T-cell (primary cell): ENCODE results near the gene FOXRED1. TPM values are rescaled to one million over a fixed set of nuclear protein-coding genes. Genes with fewer than 3 reads are reported as not detected.
A peak's percentile ranks its signal among the peaks of the same experiment; 100 is the strongest.

Experiments
- ATAC-seq, 4 experiments: fragments of 200-7000 bp in 3 of 4; fragments of 150-1000 bp in 1 of 4; cut with Tn5 transposase; replicated peaks in 1 of 4; 1 replicate in 3 of 4; 2 replicates in 1 of 4; pipeline ENCODE4 v1.10.0; 2021; ENCODE audit warnings: moderate library complexity in 3 of 4, mild to moderate bottlenecking in 2 of 4, moderate number of reproducible peaks in 1 of 4
- CTCF ChIA-PET, 2 donors: fragments of 300-600 bp; sonication (Branson Sonifier 250); formaldehyde crosslinking; loops; one replicate each; lab custom pipeline; 2022; ENCODE audit warnings: antibody characterized with exemption in 2 of 2; lab: Charles Lee
- POLR2A ChIA-PET, 2 donors: fragments of 300-600 bp; sonication (Branson Sonifier 250); formaldehyde crosslinking; loops; one replicate each; lab custom pipeline; 2022; ENCODE audit warnings: antibody characterized with exemption in 2 of 2; lab: Charles Lee
- DNase-seq, 35 experiments: peaks; one replicate each; pipeline versions ENCODE4 v3.0.0 to v3.0.0-alpha.2; 2013 to 2023
- H3K27ac ChIP-seq: one replicate; pipeline ENCODE4 v1.5.1; 2013; ENCODE audit warnings: low read length
- H3K27me3 ChIP-seq, 2 experiments: replicated peaks in 1 of 2; 1 replicate in 1 of 2; 2 replicates in 1 of 2; pipeline versions ENCODE4 v1.6.1 to v1.7.0; 2013; ENCODE audit warnings: low read length in 1 of 2, mixed read lengths in 1 of 2; ENCODE audit not compliant: control insufficient read depth in 2 of 2, insufficient read depth in 2 of 2; ENCODE audit errors: extremely low read depth in 1 of 2
- H3K36me3 ChIP-seq, 2 donors: 1 replicate in 1 of 2; 2 replicates in 1 of 2; pipeline versions ENCODE4 v1.6.1 to v1.7.0; 2013; ENCODE audit warnings: low read length in 1 of 2; ENCODE audit not compliant: control insufficient read depth in 2 of 2, insufficient read depth in 1 of 2; ENCODE audit errors: extremely low read depth in 1 of 2
- H3K4me1 ChIP-seq, 2 experiments: 1 replicate in 1 of 2; 2 replicates in 1 of 2; pipeline versions ENCODE4 v1.6.1 to v1.7.0; 2013; ENCODE audit warnings: low read length in 2 of 2, mixed read lengths in 1 of 2; ENCODE audit not compliant: insufficient read depth in 2 of 2, control insufficient read depth in 1 of 2; ENCODE audit errors: extremely low read depth in 1 of 2
- H3K4me3 ChIP-seq, 2 donors: 1 replicate in 1 of 2; 2 replicates in 1 of 2; pipeline versions ENCODE4 v1.5.1 to v1.7.0; 2013; ENCODE audit warnings: mild to moderate bottlenecking in 2 of 2, low read length in 1 of 2, moderate library complexity in 1 of 2; ENCODE audit not compliant: control insufficient read depth in 1 of 2; ENCODE audit errors: extremely low read depth in 1 of 2
- H3K9me3 ChIP-seq: 2 replicates; pipeline ENCODE4 v1.7.0; 2013
- H3K27ac Mint-ChIP-seq, 2 donors: one replicate each; pipeline ENCODE4 v1.8.0; 2020 to 2021; ENCODE audit warnings: mild to moderate bottlenecking in 2 of 2, mixed read lengths in 2 of 2
- H3K27me3 Mint-ChIP-seq, 2 donors: one replicate each; pipeline ENCODE4 v1.8.0; 2021 to 2022; ENCODE audit warnings: mixed read lengths in 2 of 2
- H3K36me3 Mint-ChIP-seq: one replicate; pipeline ENCODE4 v1.8.0; 2021; ENCODE audit warnings: mixed read lengths
- H3K4me1 Mint-ChIP-seq, 3 donors: one replicate each; pipeline ENCODE4 v1.8.0; 2020 to 2022; ENCODE audit warnings: mixed read lengths in 3 of 3, mild to moderate bottlenecking in 1 of 3
- H3K4me3 Mint-ChIP-seq, 3 donors: one replicate each; pipeline ENCODE4 v1.8.0; 2020 to 2022; ENCODE audit warnings: mild to moderate bottlenecking in 3 of 3, mixed read lengths in 3 of 3, moderate library complexity in 3 of 3
- H3K9me3 Mint-ChIP-seq, 3 donors: one replicate each; pipeline ENCODE4 v1.8.0; 2020 to 2022; ENCODE audit warnings: mixed read lengths in 3 of 3
- WGBS: methylation state at CpG from one replicate; pipeline ENCODE4 v1.1.5; 2013; ENCODE audit warnings: missing lambda C conversion rate; ENCODE audit not compliant: insufficient coverage; 5-methylcytosine and 5-hydroxymethylcytosine counted together
- total RNA-seq, 35 experiments: library from RNA in 6 of 35; stranded (reverse) in 6 of 35; fragments of 120-200 nt in 1 of 35; gene quantifications; one replicate each; pipeline versions ENCODE4 v1.2.1 to v1.2.4 and lab custom pipeline; 2013 to 2026

FOXRED1 gene
- total RNA-seq, 5 donors from 2014 or later (not counting 1 experiment from before 2014, with no cell fraction given): 32.5 to 38.5 (median 34.5) TPM

GRCh38 chr11:126279191-126279590 lies 10.2 kb downstream of the FOXRED1 start:
- POLR2A ChIA-PET: interaction anchor here in 1 of 2 donors (0.6 kb wide), 1 partner anchor 9 kb away, joined by 4 read pairs; no protein-coding TSS in a partner anchor
- no peaks in the 10 kb centered on the region for H3K27me3 ChIP-seq
- Mint-ChIP-seq H3K4me3 (peak overlapping the region in 1 of 3 donors; percentile 95), H3K27me3 (no peaks in the 10 kb centered on the region), H3K36me3 (peaks cover 19% of the 10 kb centered on the region), H3K4me1 (peaks cover 33 to 40% (median 36%) of the 10 kb centered on the region in 3 donors), H3K9me3 (no peaks in the 10 kb centered on the region), H3K27ac (peak overlapping the region; percentile 49 to 51)
- no peak for ATAC-seq
- H3K36me3 ChIP-seq: peaks cover 7 to 22% of the 10 kb centered on the region in 2 donors
- no peaks in the 10 kb centered on the region for H3K9me3 ChIP-seq
- no peak overlapping the region for H3K27ac ChIP-seq
- CTCF ChIA-PET: no interaction called here
- WGBS: 93% methylated on average over 3 of the region's 8 CpGs
- DNase-seq: no peak
- H3K4me1 ChIP-seq: peaks cover 11 to 38% of the 10 kb centered on the region in 2 experiments
- H3K4me3 ChIP-seq: no peak overlapping the region

- Histone ChIP-seq H3K4me1 (peaks cover 11 to 51% of the 10 kb centered on the region in 2 experiments), H3K4me3 (no peak overlapping the region), H3K9me3 (no peaks in the 10 kb centered on the region), H3K27ac (peak overlapping the region; percentile 43), H3K27me3 (no peaks in the 10 kb centered on the region), H3K36me3 (peaks cover 7 to 11% of the 10 kb centered on the region in 2 donors)
- H3K36me3 Mint-ChIP-seq: peaks cover 11% of the 10 kb centered on the region
- ChIA-PET CTCF (interaction anchor here in 1 of 2 donors (1.0 kb wide), 1 partner anchor 30 kb away, joined by 4 read pairs; no protein-coding TSS in a partner anchor), POLR2A (no interaction called here)
- peak overlapping the region; percentile 92 to 98 for H3K27ac Mint-ChIP-seq
- H3K27me3 Mint-ChIP-seq: no peaks in the 10 kb centered on the region
- no peaks in the 10 kb centered on the region for H3K9me3 Mint-ChIP-seq
- peak overlapping the region in 1 of 3 donors; percentile 95 for H3K4me3 Mint-ChIP-seq
- WGBS: 37% methylated on average over 4 of the region's 5 CpGs
- DNase-seq (peak in 2 of 35 experiments; percentile 23 to 25), ATAC-seq (no peak)
- H3K4me1 Mint-ChIP-seq: peaks cover 44 to 54% (median 47%) of the 10 kb centered on the region in 3 donors
Observed at GRCh38 chr11:126280595-126280994, 11.6 kb downstream of the FOXRED1 start.

- Mint-ChIP-seq H3K36me3 (peaks cover 9% of the 10 kb centered on the region), H3K4me1 (peaks cover 43 to 55% (median 48%) of the 10 kb centered on the region in 3 donors), H3K27me3 (no peaks in the 10 kb centered on the region), H3K9me3 (no peaks in the 10 kb centered on the region), H3K27ac (peak overlapping the region; percentile 95 to 98), H3K4me3 (peak overlapping the region; percentile 86 to 95 (median 90))
- Histone ChIP-seq H3K27me3 (no peaks in the 10 kb centered on the region), H3K27ac (no peak overlapping the region), H3K36me3 (peaks cover 6 to 7% of the 10 kb centered on the region in 2 donors), H3K4me1 (peaks cover 11 to 52% of the 10 kb centered on the region in 2 experiments), H3K4me3 (no peak overlapping the region), H3K9me3 (no peaks in the 10 kb centered on the region)
- ChIA-PET POLR2A (interaction anchor here in 1 of 2 donors (1.1 kb wide), 1 partner anchor 38 kb away, joined by 5 read pairs; no protein-coding TSS in a partner anchor), CTCF (interaction anchor here in 1 of 2 donors (1.0 kb wide), 1 partner anchor 30 kb away, joined by 4 read pairs; no protein-coding TSS in a partner anchor)
- 100% methylated on average over 2 of the region's 6 CpGs for WGBS
- ATAC-seq (no peak), DNase-seq (no peak)
Observed at GRCh38 chr11:126281245-126281644, 12.3 kb downstream of the FOXRED1 start.

GRCh38 chr11:126281666-126282175 lies 12.8 kb downstream of the FOXRED1 start:
- H3K9me3 Mint-ChIP-seq: no peaks in the 10 kb centered on the region
- peak overlapping the region; percentile 86 to 95 (median 90) for H3K4me3 Mint-ChIP-seq
- peaks cover 11 to 52% of the 10 kb centered on the region in 2 experiments for H3K4me1 ChIP-seq
- H3K27me3 ChIP-seq: no peaks in the 10 kb centered on the region
- H3K4me1 Mint-ChIP-seq: peaks cover 45 to 56% (median 48%) of the 10 kb centered on the region in 3 donors
- WGBS: 100% methylated on average over 3 of the region's 10 CpGs
- no peak overlapping the region for H3K4me3 ChIP-seq
- H3K27ac ChIP-seq: peak overlapping the region; percentile 77
- ChIA-PET CTCF (interaction anchor here in 1 of 2 donors (1.0 kb wide), 1 partner anchor 29 kb away, joined by 4 read pairs; no protein-coding TSS in a partner anchor), POLR2A (interaction anchor here in 1 of 2 donors (1.1 kb wide), 1 partner anchor 37 kb away, joined by 5 read pairs; no protein-coding TSS in a partner anchor)
- H3K27me3 Mint-ChIP-seq: no peaks in the 10 kb centered on the region
- ATAC-seq (no peak), DNase-seq (peak in 1 of 35 experiments; percentile 13)
- no peaks in the 10 kb centered on the region for H3K9me3 ChIP-seq
- H3K27ac Mint-ChIP-seq: peak overlapping the region; percentile 95 to 98
- H3K36me3 Mint-ChIP-seq: peaks cover 9% of the 10 kb centered on the region
- H3K36me3 ChIP-seq: peaks cover 6 to 7% of the 10 kb centered on the region in 2 donors

GRCh38 chr11:126282361-126282735 lies 13.4 kb downstream of the FOXRED1 start:
- peak overlapping the region; percentile 86 to 95 (median 90) for H3K4me3 Mint-ChIP-seq
- Histone ChIP-seq H3K9me3 (no peaks in the 10 kb centered on the region), H3K27ac (peak overlapping the region; percentile 77), H3K4me1 (peaks cover 11 to 52% of the 10 kb centered on the region in 2 experiments), H3K36me3 (peaks cover 0 to 5% of the 10 kb centered on the region in 2 donors), H3K27me3 (no peaks in the 10 kb centered on the region), H3K4me3 (peak overlapping the region; percentile 64 to 79)
- WGBS: 10% methylated on average over 7 of the region's 15 CpGs
- H3K27me3 Mint-ChIP-seq: no peaks in the 10 kb centered on the region
- ChIA-PET POLR2A (interaction anchor here (0.6 to 1.1 kb wide), 3 partner anchors 10 to 37 kb away, joined by 4 to 5 read pairs (median 4); no protein-coding TSS in a partner anchor), CTCF (no interaction called here)
- DNase-seq (peak in 30 of 35 experiments; percentile 18 to 64 (median 36)), ATAC-seq (peak; percentile 46 to 69 (median 56))
- H3K9me3 Mint-ChIP-seq: no peaks in the 10 kb centered on the region
- peak overlapping the region; percentile 95 to 98 for H3K27ac Mint-ChIP-seq
- peaks cover 47 to 59% (median 48%) of the 10 kb centered on the region in 3 donors for H3K4me1 Mint-ChIP-seq
- peaks cover 9% of the 10 kb centered on the region for H3K36me3 Mint-ChIP-seq
